K562 (cell line): ENCODE data around the gene CNFN. TPM values are rescaled to one million over a fixed set of nuclear protein-coding genes. Genes with fewer than 3 reads are reported as not detected.

Source experiments
- ATAC-seq: fragments of 200-7000 bp; cut with Tn5 transposase; 3 replicates; pipeline ENCODE4 v1.9.1; 2020; ENCODE audit warnings: moderate library complexity
- BruUV-seq: library from RNA; stranded (reverse); fragments of 400-500 nt; replicated peaks from 2 replicates; lab custom pipeline; 2021; lab: Mats Ljungman, UMichigan
- CTCF ChIA-PET: fragments of 300-600 bp; formaldehyde crosslinking; extraction: SDS; loops from one replicate; lab custom pipeline; 2021; ENCODE audit warnings: low intra/inter-chr PET ratio; lab: Yijun Ruan, JAX
- POLR2A ChIA-PET: fragments of 300-600, 350-650 bp; sonication (Branson Sonifier 250); formaldehyde crosslinking; extraction: SDS; loops from one replicate; lab custom pipeline; 2021; ENCODE audit warnings: antibody characterized with exemption, inconsistent platforms; lab: Yijun Ruan, JAX
- DNase-seq, 4 experiments: peaks; one replicate each; pipeline versions ENCODE4 v3.0.0 to v3.0.0-alpha.2; 2011 to 2018; ENCODE audit warnings: low spot score in 3 of 4, mixed read lengths in 3 of 4; ENCODE audit errors: extremely low read depth in 1 of 4
- FAIRE-seq: peaks from 2 replicates; lab custom pipeline; 2011; peaks lifted over from hg19 to GRCh38; lab: Jason Lieb, UNC
- H2AFZ ChIP-seq: 2 replicates; pipeline ENCODE4 v1.6.0; 2011; ENCODE audit warnings: low read depth, low read length, control low read depth, inconsistent platforms
- H3K27ac ChIP-seq: fragments of 200-600 bp; 3 replicates; pipeline ENCODE4 v1.8.0; 2011; ENCODE audit warnings: low read depth, mild to moderate bottlenecking, control low read depth, inconsistent platforms, low read length, moderate library complexity, mixed read lengths; ENCODE audit errors: extremely low read depth
- H3K27me3 ChIP-seq, 2 experiments: fragments of 300-600 bp in 1 of 2; 2 replicates in 1 of 2; 3 replicates in 1 of 2; pipeline versions ENCODE4 v1.6.0 to v1.8.0; 2011; ENCODE audit warnings: inconsistent platforms in 2 of 2, low read length in 2 of 2, mild to moderate bottlenecking in 1 of 2, mixed read lengths in 1 of 2, moderate library complexity in 1 of 2; ENCODE audit not compliant: control insufficient read depth in 2 of 2, insufficient read depth in 2 of 2
- H3K36me3 ChIP-seq: fragments of 300-600 bp; 3 replicates; pipeline ENCODE4 v1.8.0; 2011; ENCODE audit warnings: mild to moderate bottlenecking, low read length, inconsistent platforms; ENCODE audit not compliant: control insufficient read depth, insufficient read depth
- H3K4me1 ChIP-seq, 2 experiments: fragments of 200-600 bp in 1 of 2; replicated peaks in 1 of 2; 2 replicates in 1 of 2; 3 replicates in 1 of 2; pipeline versions ENCODE4 v1.5.1 to v1.8.0; 2011; ENCODE audit warnings: inconsistent platforms in 2 of 2, low read length in 2 of 2, mild to moderate bottlenecking in 1 of 2, mixed read lengths in 1 of 2, moderate library complexity in 1 of 2; ENCODE audit not compliant: control insufficient read depth in 2 of 2, insufficient read depth in 2 of 2
- H3K4me2 ChIP-seq: 2 replicates; pipeline ENCODE4 v1.6.1; 2011; ENCODE audit warnings: low read length, control low read depth, inconsistent platforms, mixed read lengths; ENCODE audit not compliant: insufficient read depth
- H3K4me3 ChIP-seq: fragments of 200-600 bp; sonication (generic), shearing (Covaris generic); 2 replicates; pipeline ENCODE4 v1.5.1; 2016; ENCODE audit warnings: control low read depth, inconsistent platforms
- H3K79me2 ChIP-seq: fragments of 200-600 bp; 3 replicates; pipeline ENCODE4 v1.8.0; 2011; ENCODE audit warnings: low read length, inconsistent platforms; ENCODE audit not compliant: control insufficient read depth, insufficient read depth
- H3K9ac ChIP-seq, 2 experiments: 2 replicates each; pipeline versions ENCODE4 v1.6.0 to v1.6.1; 2011; ENCODE audit warnings: low read depth in 2 of 2, low read length in 2 of 2, control low read depth in 1 of 2, inconsistent platforms in 1 of 2, mild to moderate bottlenecking in 1 of 2, mixed read lengths in 1 of 2; ENCODE audit not compliant: insufficient read depth in 1 of 2
- H3K9me1 ChIP-seq: one replicate; pipeline ENCODE4 v1.6.0; 2011; ENCODE audit warnings: inconsistent platforms, mild to moderate bottlenecking, low read length, moderate library complexity; ENCODE audit not compliant: control insufficient read depth, insufficient read depth
- H3K9me3 ChIP-seq: replicated peaks from 2 replicates; pipeline ENCODE4 v1.5.1; 2011; ENCODE audit warnings: low read depth, low read length, inconsistent platforms; ENCODE audit not compliant: control insufficient read depth, insufficient read depth
- H4K20me1 ChIP-seq: replicated peaks from 2 replicates; pipeline ENCODE4 v1.6.1; 2011; ENCODE audit warnings: low read length, inconsistent platforms, mixed read lengths; ENCODE audit not compliant: control insufficient read depth, insufficient read depth
- BHLHE40 ChIP-seq: IDR thresholded peaks from 2 replicates; pipeline ENCODE4 v1.6.1; 2011; ENCODE audit warnings: low read length, improper control_type of control experiment
- CBX5 ChIP-seq: IDR thresholded peaks from 2 replicates; pipeline ENCODE4 v1.6.1; 2014; ENCODE audit warnings: low read depth, borderline replicate concordance
- CEBPB ChIP-seq: fragments of 450-650 bp; IDR thresholded peaks from 2 replicates; pipeline ENCODE4 v1.6.1; 2016; ENCODE audit warnings: missing genetic modification characterization, missing compliant biosample characterization
- EHMT2 ChIP-seq: fragments of 450-650 bp; IDR thresholded peaks from 2 replicates; pipeline ENCODE4 v1.6.1; 2018; ENCODE audit warnings: antibody characterized with exemption
- HLTF ChIP-seq: fragments of 450-650 bp; IDR thresholded peaks from 2 replicates; pipeline ENCODE4 v1.6.1; 2016
- KDM2B ChIP-seq: fragments of 250-450 bp; sonication (Bioruptor Pico); IDR thresholded peaks from 2 replicates; pipeline ENCODE4 v1.8.0; 2021; ENCODE audit warnings: mild to moderate bottlenecking, moderate library complexity
- MYBL2 ChIP-seq, 2 experiments: fragments of 450-650 bp in 1 of 2; sonication (generic) in 1 of 2; formaldehyde crosslinking in 1 of 2; IDR thresholded peaks; 2 replicates each; pipeline versions ENCODE4 v1.6.1 to v1.8.1; 2017 to 2022; ENCODE audit warnings: borderline replicate concordance in 1 of 2, inconsistent platforms in 1 of 2, low read depth in 1 of 2, mild to moderate bottlenecking in 1 of 2, missing genetic modification reagents in 1 of 2, moderate library complexity in 1 of 2
- POLR2G ChIP-seq: fragments of 200-400 bp; formaldehyde crosslinking; IDR thresholded peaks from 2 replicates; pipeline ENCODE4 v1.6.1; 2017; ENCODE audit warnings: low read depth, mild to moderate bottlenecking, antibody characterized with exemption, low read length, moderate library complexity
- SRSF3 ChIP-seq: fragments of 200-400 bp; formaldehyde crosslinking; IDR thresholded peaks from 2 replicates; pipeline ENCODE4 v1.6.1; 2016; ENCODE audit warnings: mild to moderate bottlenecking, low read length, moderate library complexity; ENCODE audit not compliant: insufficient read depth
- VEZF1 ChIP-seq: fragments of 200-800 bp; sonication (Bioruptor generic); IDR thresholded peaks from 2 replicates; pipeline ENCODE4 v1.6.1; 2017; ENCODE audit warnings: missing genetic modification characterization, missing compliant biosample characterization
- ZNF551 ChIP-seq: fragments of 250-450 bp; sonication (Bioruptor Pico); IDR thresholded peaks from 2 replicates; pipeline ENCODE4 v1.5.0; 2021; ENCODE audit warnings: mild to moderate bottlenecking, moderate library complexity
- ZNF639 ChIP-seq, 2 experiments: fragments of 200-800 bp in 1 of 2; sonication (Bioruptor generic) in 1 of 2; sonication (generic) in 1 of 2; formaldehyde crosslinking in 1 of 2; IDR thresholded peaks in 1 of 2; conservative IDR thresholded peaks in 1 of 2; 2 replicates each; pipeline versions ENCODE4 v1.5.0 to v1.6.1; 2016 to 2020; ENCODE audit warnings: missing compliant biosample characterization in 1 of 2, missing genetic modification characterization in 1 of 2, missing genetic modification reagents in 1 of 2
- WGBS: fragments of 100-300 bp; shearing (Covaris generic); methylation state at CpG from one replicate; pipeline ENCODE4 v1.1.6; 2016; ENCODE audit warnings: low coverage, mixed read lengths; ENCODE audit not compliant: insufficient coverage; ENCODE audit errors: missing lambda C conversion rate; 5-methylcytosine and 5-hydroxymethylcytosine counted together
- in situ Hi-C: fragments of 300-500 bp; cut with MboI; formaldehyde crosslinking; loops from 4 replicates; pipeline ENCODE4 v1.15.0; 2018; ENCODE audit warnings: inconsistent platforms, mixed read lengths
- intact Hi-C: fragments of 100-400 bp; cut with micrococcal nuclease; formaldehyde crosslinking; loops from 2 replicates; pipeline ENCODE4 v1.14.2; 2022
- polyA plus RNA-seq, 8 experiments: library from polyadenylated mRNA; depleted of rRNA in 4 of 8; stranded (reverse) in 5 of 8; unstranded in 3 of 8; fragments of >200 nt; fragmentation: Nextera tagmentation in 2 of 8; fragmentation: Illumina TruSeq in 1 of 8; extraction: Ambion mirVana in 2 of 8; extraction: Trizol in 1 of 8; gene quantifications; 2 replicates each; pipeline versions ENCODE4 v1.2.1 to v1.2.3, GENCODE V29; 2011 to 2014; ENCODE audit warnings: inconsistent platforms in 1 of 8, missing spikeins in 1 of 8
- total RNA-seq, 7 experiments: library from RNA; depleted of rRNA in 6 of 7; stranded (reverse); fragments of >200 nt in 6 of 7; fragmentation: Illumina TruSeq in 2 of 7; extraction: Trizol in 2 of 7; gene quantifications; 2 replicates each; pipeline versions ENCODE4 v1.2.1 to v1.2.3, GENCODE V29; 2011 to 2021; ENCODE audit warnings: low replicate concordance in 1 of 7

Gene CNFN
- total and polyA plus RNA-seq, 9 of the 15 experiments (the other 6 are each of a cell fraction or from before 2014, with no cell fraction given), result 0.18 to 0.52 (median 0.27) TPM; not detected in 5

- Histone ChIP-seq H3K9ac (no peak overlapping the region), H3K4me2 (no peak overlapping the region), H3K27me3 (peaks cover 8% of the 10 kb centered on the region in 2 experiments; a peak in 4 of 5 replicates), H3K27ac (no peak overlapping the region), H3K9me3 (no peaks in the 10 kb centered on the region), H2AFZ (no peak overlapping the region), H3K4me1 (peaks cover 0 to 42% of the 10 kb centered on the region in 2 experiments; a peak in 2 of 5 replicates), H3K4me3 (no peak overlapping the region), H3K9me1 (no peaks in the 10 kb centered on the region), H4K20me1 (peaks cover 34% of the 10 kb centered on the region), H3K36me3 (no peaks in the 10 kb centered on the region), H3K79me2 (no peaks in the 10 kb centered on the region)
- ChIA-PET POLR2A (interaction anchor here (0.6 to 0.8 kb wide), 3 partner anchors 13 to 62 kb away, joined by 3 to 5 read pairs (median 3); no protein-coding TSS in a partner anchor), CTCF (no interaction called here)
- ATAC-seq, result no peak; the same call in 2 of the 3 replicates
- TF ChIP-seq POLR2G, result peak; percentile 47; the same call in 1 of the 2 replicates
- no peak for TF ChIP-seq ZNF551
- intact Hi-C loops, result no loop called here
- no peak for DNase-seq
- no TSS peak for BruUV-seq
- no peak for FAIRE-seq
- in situ Hi-C loops, result no loop called here
- 60% methylated on average over 23 of the region's 30 CpGs for WGBS
Observed at GRCh38 chr19:42410371-42410770, 20.3 kb upstream of the CNFN start.

GRCh38 chr19:42409477-42409876 lies 19.4 kb upstream of the CNFN start:
- ATAC-seq, result no peak
- TF ChIP-seq KDM2B (no peak), EHMT2 (no peak), BHLHE40 (no peak), ZNF639 (CRISPR knock-in tag; conservative IDR thresholded peaks at IDR 0.05 in 1 of 2, IDR thresholded peaks at IDR 0.05 in 1 of 2) (no peak), CBX5 (no peak), SRSF3 (no peak), MYBL2 (IDR thresholded peaks at IDR 0.05; ENCODE audit: low read depth) (no peak), MYBL2 (CRISPR knock-in tag; IDR thresholded peaks at IDR 0.05; ENCODE audit: borderline replicate concordance) (no peak), VEZF1 (CRISPR knock-in tag) (no peak), HLTF (no peak), CEBPB (no peak)

More at GRCh38 chr19:42409477-42409876, 19.4 kb upstream of the CNFN start:
- peaks cover 0 to 42% of the 10 kb centered on the region in 2 experiments; a peak in 2 of 5 replicates for H3K4me1 ChIP-seq
- H3K9me1 ChIP-seq, result no peaks in the 10 kb centered on the region
- H3K79me2 ChIP-seq, result no peaks in the 10 kb centered on the region
- H4K20me1 ChIP-seq, result peaks cover 34% of the 10 kb centered on the region
- intact Hi-C loops (no loop called here), in situ Hi-C loops (no loop called here)
- no peak overlapping the region for H3K4me2 ChIP-seq
- CTCF ChIA-PET, result interaction anchor here (0.5 kb wide), 1 partner anchor 24 kb away, joined by 3 read pairs; no protein-coding TSS in a partner anchor
- no peaks in the 10 kb centered on the region for H3K36me3 ChIP-seq
- H2AFZ ChIP-seq, result no peak overlapping the region
- H3K27me3 ChIP-seq, result peaks cover 6 to 8% of the 10 kb centered on the region in 2 experiments; a peak in 4 of 5 replicates
- no TSS peak for BruUV-seq
- POLR2A ChIA-PET, result interaction anchor here (0.6 to 0.7 kb wide), 2 partner anchors 13 to 401 kb away, joined by 3 read pairs; no protein-coding TSS in a partner anchor
- no peak overlapping the region; a peak in 1 of 4 replicates for H3K9ac ChIP-seq
- no peaks in the 10 kb centered on the region for H3K9me3 ChIP-seq
- 30% methylated on average over 6 of the region's 6 CpGs for WGBS
- no peak overlapping the region for H3K4me3 ChIP-seq
- DNase-seq, result no peak
- FAIRE-seq, result no peak
- no peak overlapping the region for H3K27ac ChIP-seq
